GM21619 (cell line): Measurements from ENCODE around the gene ST6GALNAC1.
"Not testable (repeated sequence)": the region's sequence is repeated elsewhere in the genome, so short reads cannot be mapped to it uniquely, and the experiment has no call there.

Source experiments
- ATAC-seq: cut with Tn5 transposase; IDR thresholded peaks from one replicate; pipeline ENCODE4 v1.9.1; 2021; ENCODE audit not compliant: unreplicated experiment

ST6GALNAC1 gene

DNA sequence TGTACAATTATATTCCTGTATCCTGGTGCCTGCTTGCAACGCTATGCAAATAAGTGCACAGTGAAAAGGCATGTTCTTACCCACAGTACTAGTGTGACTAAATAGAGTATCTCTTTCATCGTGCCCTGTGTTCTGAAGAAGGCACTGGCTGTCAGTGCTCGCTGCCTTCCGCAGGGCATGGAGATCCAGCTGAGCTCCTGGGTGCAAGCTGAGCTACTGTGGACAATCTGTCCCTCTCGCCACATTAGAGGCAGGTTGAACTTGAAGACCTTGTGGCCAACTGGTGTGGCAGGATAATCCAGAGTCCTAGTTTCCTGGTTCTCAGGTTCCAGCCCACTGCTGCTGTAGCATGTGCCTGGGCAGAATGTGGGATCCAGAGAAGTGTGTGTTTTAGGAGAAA, 1.9 kb upstream of the ST6GALNAC1 start:
- no peak for ATAC-seq

DNA sequence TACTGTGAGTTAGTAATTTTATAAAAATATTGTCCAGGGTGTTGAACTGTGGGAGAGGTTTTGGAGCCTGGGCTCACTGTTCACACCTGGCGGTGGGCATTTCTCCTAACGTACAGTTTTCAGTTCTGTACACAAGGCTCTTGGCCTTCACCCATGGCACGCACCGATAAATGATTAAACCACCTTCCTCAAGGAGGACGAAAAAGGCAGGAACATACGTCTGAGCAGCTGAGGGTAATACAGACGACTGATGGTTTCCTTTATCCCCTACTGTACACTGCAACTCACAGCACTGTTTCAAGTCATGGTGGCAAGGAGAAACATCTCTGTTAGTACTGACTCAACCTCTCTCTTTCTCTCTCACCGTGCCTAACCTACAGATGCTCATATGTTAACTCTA, 1.4 kb upstream of the ST6GALNAC1 start:
- ATAC-seq, result no peak

DNA sequence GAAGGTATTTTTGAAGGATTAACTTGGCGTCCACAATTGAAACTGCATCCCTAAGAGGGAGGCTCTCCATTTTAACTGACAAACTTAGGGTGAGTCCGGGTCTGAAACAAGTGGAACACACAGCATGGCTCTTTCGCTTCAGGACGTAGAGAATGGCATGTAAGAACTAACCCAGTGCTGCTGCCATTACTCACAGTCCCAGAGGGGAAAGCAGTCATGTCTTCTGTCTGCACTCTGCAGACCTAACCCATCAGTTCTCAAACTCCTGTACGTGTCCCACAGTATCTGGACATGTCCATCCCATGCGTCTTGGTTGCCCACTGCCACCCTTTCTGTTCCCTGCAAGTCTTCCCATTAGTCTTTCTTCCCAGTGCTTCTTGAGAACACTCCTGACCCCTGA, 563 bp downstream of the ST6GALNAC1 start:
- no peak for ATAC-seq

DNA sequence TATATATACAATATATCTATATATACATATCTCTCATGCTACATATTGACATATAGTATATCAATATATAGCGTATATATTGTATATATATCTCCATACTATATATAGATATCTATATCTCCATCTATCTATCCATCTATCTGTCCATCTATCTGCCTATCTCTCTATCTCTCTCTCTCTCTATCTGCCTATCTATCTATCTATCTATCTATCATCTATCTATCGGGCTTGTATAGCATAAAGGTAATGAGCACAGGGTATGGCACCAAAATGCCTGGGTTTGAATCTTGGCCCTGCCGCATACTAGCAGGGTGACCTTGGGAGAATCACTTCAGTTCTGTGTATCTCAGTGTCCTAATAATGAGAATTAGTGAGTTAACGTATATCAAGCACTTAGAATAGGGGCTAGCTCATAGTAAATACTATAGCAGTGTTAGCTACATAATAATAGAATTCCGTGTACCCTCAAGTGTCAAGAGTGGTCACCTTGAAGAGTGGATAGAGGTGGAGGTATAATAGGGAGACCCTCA, 1.5 kb downstream of the ST6GALNAC1 start:
- no peak for ATAC-seq

DNA sequence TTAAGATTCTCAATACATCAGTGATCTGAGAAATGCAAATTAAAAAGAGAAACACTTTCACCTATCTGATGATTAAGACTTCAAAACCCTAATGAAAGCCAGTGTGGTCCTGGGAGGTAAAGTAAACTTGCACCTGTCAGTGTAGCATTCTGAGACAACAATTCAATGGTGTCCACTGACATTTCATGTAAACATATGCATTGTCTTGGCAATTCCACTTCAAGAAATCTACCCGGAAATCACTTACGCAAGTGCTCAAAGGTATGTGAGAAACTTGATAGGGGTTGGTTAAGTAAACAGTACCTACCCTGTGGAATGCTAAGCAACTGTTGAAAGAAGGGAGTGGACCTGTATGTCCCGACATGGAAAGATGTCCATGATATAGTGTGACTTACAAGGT, 2.1 kb downstream of the ST6GALNAC1 start:
- ATAC-seq, result no peak

DNA sequence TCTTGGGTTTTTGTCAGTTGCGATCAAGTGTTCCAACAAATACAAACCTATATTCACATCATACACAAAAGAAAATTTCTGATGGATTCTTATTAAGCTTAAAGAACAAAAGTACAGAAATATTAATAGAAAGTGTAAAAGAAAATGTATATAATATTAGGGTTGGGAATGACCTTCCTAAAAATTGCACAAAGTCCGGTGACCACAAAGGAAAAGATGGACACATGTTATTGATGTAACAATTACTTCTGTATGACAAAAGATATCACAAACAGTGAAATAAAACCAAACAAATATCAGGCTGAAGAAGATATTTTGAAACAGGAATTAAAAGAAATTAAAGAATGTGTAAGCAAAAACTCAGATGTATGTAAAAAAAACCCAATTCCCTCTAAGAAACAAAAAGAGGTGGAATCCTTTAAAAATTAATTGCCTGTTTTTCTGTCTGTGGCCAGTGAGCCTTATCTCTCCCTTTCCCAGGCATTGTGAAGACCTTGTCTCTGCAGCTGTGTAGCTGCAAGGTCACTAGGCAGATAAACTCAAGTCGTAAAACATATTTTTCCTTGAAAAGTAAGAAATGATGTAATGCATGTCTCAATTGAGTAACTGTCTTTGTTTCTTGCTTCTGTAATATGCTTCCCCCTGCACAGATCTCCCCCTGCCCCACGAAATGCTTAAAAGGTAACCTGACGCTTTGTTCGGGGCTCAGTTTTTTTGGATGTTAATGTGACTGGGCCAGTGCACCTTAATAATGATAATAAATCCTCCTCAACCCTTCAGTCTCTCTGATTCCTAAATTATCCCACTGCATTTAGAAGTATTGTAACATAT, 2.8 kb downstream of the ST6GALNAC1 start:
- no peak for ATAC-seq

DNA sequence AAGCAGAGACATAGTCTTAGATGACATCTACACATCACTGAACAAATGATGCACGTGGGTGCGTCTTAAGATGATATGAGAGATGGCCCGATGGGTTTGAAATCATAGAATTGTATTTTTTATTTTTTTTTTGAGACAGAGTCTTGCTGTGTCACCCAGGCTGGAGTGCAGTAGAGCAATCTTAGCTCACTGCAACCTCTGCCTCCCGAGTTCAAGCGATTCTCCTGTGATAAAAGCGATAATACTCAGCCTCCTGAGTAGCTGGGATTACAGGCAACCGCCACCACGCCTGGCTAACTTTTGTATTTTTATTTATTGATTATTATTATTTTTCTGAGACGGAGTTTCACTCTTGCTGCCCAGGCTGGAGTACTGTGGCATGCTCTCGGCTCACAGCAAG, 5.3 kb downstream of the ST6GALNAC1 start:
- ATAC-seq, result no peak

DNA sequence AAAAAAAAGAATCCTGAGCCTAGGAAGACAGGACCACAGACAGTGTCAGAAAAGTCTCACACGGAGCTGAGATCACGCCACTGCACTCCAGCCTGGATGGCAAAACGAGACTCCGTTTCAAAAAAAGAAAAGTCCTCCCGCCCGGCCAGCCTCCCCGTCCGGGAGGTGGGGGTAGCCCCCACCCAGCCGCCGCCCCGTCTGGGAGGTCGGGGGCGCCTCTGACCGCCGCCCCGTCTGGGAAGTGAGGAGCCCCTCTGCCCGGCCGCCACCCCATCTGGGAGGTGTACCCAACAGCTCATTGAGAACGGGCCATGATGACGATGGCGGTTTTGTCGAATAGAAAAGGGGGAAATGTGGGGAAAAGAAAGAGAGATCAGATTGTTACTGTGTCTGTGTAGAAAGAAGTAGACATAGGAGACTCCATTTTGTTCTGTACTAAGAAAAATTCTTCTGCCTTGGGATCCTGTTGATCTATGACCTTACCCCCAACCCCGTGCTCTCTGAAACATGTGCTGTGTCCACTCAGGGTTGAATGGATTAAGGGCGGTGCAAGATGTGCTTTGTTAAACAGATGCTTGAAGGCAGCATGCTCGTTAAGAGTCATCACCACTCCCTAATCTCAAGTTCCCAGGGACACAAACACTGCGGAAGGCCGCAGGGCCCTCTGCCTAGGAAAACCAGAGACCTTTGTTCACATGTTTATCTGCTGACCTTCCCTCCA, 6.9 kb downstream of the ST6GALNAC1 start:
- not testable (repeated sequence) for ATAC-seq

DNA sequence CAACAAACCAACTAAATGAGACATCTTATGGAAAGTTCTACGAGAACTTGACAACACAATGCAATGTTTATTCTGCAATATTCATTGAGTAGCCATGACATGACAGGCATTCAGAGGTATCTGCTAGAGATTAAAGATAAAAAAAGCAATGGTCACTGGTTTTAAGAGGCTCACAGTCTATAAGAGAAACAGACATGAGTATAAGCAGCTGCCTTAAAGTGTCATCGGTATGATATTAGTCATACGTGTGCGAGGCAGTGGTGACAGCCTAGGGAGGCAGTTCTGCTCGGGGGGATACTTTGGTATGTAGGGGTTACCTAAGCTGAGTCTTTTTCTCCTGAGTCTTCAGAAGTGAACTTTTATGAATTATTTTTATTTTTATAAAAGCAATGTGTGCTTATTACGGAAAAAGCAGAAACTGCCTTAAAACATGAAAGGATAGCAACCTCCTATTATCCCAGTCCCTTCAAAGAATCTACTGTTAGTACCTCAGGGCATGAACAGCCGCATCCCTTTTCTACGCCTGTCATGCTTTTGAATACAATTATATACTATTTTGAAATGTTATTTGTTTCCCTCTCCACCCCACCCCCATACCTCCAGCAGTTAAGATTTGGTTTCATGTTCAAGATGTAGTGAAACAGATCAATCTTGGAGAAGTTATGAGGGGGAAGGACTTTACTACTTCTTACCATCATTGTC, 7.7 kb downstream of the ST6GALNAC1 start:
- ATAC-seq, result no peak

DNA sequence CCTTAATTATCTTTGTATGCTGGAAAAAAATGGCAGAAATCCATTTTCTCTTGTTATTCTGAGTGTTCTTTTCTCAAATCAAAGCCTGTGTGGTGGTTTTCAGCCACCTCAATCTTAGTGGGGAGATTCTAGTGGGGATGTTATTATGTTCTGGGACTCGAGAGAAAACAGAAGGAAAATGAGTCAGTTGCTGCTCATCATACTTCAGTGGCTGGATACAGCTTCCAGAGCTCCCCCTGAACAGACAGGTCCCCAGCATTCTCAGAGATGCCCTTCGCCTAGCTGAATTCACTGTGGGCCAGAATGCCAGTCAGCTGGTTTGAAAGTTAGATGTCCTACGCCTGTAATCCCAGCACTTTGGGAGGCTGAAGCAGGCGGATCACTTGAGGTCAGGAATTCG, 8.5 kb downstream of the ST6GALNAC1 start:
- ATAC-seq, result no peak

DNA sequence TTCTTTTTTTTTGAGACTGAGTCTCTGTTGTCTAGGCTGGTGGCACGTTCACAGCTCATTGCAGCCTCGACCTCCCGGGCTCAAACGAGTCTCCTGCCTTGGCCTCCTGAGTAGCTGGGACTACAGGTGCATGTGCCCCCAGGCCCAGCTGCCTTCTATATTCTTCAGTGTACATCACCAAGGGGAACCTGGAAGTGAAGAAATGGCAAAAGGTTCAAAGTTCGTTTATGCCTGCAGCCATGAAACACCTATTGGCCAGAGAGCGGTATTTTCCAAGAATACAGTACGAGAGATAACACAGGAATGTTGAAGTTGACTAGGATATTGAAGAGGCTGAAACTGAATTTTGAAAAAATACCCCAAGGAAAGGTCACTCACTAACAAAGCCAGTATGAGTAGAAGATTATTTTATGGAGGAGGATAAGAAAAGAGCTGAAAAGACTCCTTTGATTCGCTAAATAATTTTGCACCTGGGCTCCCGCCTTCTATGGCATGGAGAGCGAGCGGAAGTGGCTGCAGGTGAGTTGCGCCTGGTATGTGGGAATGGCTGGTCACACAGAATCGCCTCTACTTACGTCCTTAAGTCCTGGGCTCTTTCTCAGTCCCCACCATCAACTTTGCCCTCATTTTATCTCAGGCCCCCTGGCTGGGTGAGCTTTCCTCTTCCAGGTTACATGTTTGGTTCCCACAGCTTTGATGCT, 9.8 kb downstream of the ST6GALNAC1 start:
- ATAC-seq, result no peak

DNA sequence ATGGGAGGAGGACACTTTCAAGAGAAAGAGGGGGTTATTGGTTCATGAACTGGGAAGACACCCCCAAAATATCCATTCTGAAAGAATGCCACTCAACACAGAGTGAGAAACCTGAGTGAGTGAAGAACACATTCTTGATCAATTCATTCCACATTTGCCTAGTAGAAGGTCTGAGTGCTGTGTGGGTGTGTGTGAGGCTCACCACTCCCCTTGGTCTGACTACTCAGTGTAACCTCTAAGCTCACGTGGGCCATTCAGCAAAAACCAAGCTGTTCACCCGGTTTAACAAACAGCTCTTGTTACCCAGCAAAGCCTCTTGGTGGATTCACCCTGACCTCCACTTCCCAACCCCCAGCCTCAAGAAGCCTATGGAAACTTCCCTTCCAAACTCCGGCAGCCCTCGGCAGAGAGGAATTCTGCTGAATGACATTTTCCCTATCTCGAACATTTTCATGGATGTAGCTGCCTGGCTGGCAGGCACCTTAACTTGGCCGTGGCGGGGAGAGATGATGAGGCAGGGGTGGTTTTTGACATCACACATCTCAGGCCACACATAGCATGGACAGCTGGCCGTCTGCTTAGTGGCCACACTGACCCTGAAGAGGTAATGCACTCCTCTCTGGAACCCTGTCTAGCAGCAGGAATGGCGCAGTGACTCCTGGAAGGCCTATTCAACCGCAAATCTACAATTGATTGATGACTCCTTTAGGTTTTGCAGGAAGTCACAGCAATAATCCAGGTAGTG, 11.6 kb downstream of the ST6GALNAC1 start:
- no peak for ATAC-seq

DNA sequence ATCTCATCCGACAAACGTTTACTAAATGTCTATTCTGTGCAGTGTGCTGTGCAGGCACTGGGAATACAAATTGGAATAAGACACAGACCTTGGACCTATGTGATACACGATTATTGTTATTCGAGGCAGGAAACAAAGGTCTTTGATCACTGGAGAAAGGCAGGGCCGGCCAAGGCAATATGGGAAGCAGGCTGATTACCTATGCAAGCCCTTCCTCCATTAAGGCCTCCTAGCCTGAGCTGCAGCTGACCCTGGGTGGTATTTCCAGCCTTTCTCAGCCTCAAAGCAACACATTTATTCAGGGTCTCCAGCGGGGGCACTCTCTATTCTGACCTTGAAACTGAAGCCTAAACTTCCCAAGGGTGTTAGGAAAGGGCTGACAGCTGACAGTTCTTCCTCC, 13.4 kb downstream of the ST6GALNAC1 start:
- ATAC-seq, result no peak

DNA sequence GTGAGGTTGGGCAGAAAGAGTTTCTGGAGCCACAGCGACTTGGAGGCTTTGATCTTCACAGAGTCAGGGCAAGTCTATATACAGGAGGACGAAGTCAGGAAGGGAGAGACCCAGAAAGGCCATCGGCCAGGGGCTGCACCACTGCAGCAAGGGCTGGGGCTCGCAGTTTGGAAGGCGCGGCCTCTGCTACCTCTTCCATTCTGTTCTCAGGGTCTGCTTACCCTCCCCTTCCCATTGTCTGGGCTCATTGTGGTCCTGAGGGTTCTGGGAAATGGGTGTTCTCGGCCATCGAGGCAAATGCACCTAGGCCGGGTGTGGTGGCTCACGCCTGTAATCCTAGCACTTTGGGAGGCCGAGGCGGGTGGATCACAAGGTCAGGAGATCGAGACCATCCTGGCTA, 16.0 kb downstream of the ST6GALNAC1 start:
- no peak for ATAC-seq

DNA sequence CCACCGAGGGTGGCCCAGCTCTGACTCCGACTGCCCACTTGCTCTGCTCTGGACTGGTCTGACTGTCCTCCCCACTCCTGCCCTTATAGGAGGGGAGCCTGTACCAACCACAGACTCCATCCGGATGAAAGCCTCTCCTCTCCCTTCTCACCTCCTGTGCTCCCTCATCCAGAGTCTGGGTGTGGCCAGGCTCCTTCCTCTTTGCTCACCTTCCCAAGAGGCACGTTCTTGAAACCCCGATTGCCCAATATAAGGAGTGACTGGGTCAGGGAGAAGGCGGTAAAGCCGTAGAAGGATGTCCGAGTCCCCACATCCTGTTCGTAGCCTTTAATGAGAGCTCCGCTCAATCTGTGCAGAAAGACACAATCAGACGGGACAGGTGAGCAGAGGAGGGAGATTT, 17.1 kb downstream of the ST6GALNAC1 start:
- ATAC-seq, result no peak

DNA sequence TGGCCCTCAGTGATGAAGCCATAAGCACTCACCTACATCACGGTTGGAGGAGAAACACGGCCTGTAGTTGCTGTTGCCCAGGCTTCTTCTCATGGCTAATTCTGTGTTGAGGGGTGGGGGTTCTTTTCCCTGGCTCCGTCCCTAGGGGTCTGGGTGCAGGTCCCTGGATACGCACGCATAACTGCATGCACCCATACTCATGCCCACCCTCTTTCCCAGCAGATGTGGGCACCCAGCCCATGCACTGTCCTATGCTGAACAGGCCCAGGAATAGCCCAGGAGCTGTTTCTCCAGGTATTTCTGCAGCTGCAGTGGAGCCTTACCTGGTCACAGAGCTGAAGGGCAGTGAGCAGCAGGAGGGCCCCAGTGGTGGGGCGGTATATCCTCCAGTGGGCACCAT, 18.1 kb downstream of the ST6GALNAC1 start:
- ATAC-seq, result no peak

DNA sequence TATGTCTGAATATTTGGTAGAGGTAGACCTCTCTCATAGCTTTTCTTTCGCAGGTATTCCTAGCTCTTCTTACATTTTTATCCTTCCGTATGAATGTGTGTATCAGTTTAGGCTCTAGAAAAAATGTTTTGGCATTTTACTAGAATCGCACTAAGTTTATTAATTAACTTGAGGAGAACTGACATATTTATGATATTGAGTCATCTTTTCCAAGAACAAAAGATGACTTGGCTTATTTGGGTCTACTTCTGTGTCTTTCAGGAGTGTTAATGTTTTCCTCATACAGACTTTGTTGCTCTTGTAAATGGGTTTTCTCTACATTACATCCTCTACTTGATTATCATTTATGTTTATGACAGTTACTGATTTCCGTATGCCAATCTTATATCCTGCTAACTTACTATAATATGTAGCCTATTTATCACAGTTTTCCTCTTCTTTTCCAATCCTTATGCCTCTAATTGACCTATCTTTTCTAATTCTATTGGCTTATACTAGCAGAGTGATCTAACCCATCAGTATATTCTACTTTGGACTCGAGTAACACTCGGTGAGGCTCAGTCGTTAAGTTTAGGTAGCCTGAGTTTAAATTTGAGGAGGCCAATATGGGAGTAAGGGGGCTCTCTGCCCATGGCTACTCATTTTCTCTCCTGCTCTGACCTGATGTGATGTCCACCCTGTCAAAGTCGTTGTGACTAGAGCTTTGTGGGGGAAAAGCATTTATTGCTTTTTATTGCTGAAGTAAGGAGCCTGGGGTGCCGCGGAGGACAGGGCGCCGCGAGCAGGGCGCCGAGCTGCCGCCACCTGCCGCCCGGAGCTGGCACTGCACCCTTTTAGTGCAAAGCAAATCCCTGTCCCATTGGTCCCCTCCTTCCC, 20.0 kb downstream of the ST6GALNAC1 start:
- no peak for ATAC-seq

DNA sequence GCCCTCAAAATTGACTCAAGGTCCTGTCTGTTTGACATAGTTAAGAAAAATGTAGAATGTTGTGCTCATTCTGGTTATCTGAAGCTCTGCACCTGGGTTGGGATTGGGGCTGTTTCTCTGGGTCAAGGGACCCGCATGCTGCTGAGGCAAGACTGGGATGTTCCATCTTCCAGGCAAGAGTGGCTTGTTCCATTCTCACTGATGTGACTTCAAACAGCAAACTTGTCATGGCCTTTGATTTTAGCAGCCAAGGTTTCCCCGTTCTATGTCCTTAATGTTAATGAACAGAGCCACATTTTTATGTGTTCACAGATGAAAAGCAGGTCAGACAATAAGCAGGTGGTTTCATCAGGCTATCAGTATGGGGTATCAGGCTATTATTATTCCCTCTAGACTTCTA, 25.7 kb downstream of the ST6GALNAC1 start:
- no peak for ATAC-seq

DNA sequence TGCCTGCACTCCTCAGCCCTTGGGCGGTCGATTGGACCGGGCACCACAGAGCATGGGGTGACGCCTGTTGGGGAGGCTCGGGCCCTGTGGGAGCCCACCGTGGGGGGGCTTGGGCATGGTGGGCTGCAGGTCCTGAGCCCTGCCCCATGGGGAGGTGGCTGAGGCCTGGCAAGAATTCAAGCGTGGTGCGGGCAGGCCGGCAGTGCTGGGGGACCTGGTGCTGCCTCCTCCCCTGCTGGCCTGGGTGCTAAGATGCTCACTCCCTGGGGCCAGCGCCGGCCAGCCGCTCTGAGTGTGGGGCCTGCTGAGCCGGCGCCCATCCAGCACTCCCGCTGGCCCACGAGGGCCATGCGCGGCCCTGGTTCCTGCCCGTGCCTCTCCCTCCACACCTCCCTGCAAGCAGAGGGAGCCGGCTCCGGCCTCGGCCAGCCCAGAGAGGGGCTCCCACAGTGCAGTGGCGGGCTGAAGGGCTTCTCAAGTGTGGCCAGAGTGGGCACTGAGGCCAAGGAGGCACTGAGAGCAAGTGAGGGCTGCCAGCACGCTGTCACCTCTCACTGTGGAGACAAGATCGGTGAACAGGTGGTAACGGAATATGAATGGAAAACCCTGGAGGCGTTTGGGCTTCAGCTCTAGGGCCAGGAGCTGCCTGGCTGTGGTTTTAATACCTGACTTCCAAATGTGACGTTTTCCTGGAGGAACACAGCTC, 28.5 kb downstream of the ST6GALNAC1 start:
- ATAC-seq, result no peak
